HUES48 (cell line): ENCODE measurements around the gene HNMT.

Experiments
- H3K27ac ChIP-seq: one replicate; pipeline ENCODE4 v1.7.0; 2013; ENCODE audit warnings: low read depth, low read length, inconsistent platforms
- H3K27me3 ChIP-seq: 2 replicates; pipeline ENCODE4 v1.6.1; 2013; ENCODE audit warnings: mild to moderate bottlenecking, low read length; ENCODE audit not compliant: control insufficient read depth, insufficient read depth
- H3K36me3 ChIP-seq: 2 replicates; pipeline ENCODE4 v1.6.1; 2013; ENCODE audit warnings: low read length; ENCODE audit not compliant: control insufficient read depth, insufficient read depth
- H3K4me1 ChIP-seq: 2 replicates; pipeline ENCODE4 v1.6.1; 2013; ENCODE audit warnings: mild to moderate bottlenecking, low read length; ENCODE audit not compliant: control insufficient read depth, insufficient read depth
- H3K4me3 ChIP-seq: 2 replicates; pipeline ENCODE4 v1.5.1; 2013; ENCODE audit warnings: mild to moderate bottlenecking, low read depth, low read length
- H3K9ac ChIP-seq: 2 replicates; pipeline ENCODE4 v1.6.1; 2013; ENCODE audit warnings: mild to moderate bottlenecking, low read depth, low read length, moderate library complexity
- H3K9me3 ChIP-seq: 2 replicates; pipeline ENCODE4 v1.6.1; 2013; ENCODE audit warnings: low read length; ENCODE audit not compliant: control insufficient read depth, insufficient read depth

The HNMT gene

GRCh38 chr2:138058427-138058826, 94.2 kb downstream of the HNMT start:
- H3K27me3 ChIP-seq: no peaks in the 10 kb centered on the region
- H3K4me3 ChIP-seq: no peak overlapping the region
- H3K9ac ChIP-seq: no peak overlapping the region
- no peaks in the 10 kb centered on the region for H3K4me1 ChIP-seq
- no peaks in the 10 kb centered on the region for H3K36me3 ChIP-seq
- no peak overlapping the region for H3K27ac ChIP-seq
- no peaks in the 10 kb centered on the region for H3K9me3 ChIP-seq

DNA sequence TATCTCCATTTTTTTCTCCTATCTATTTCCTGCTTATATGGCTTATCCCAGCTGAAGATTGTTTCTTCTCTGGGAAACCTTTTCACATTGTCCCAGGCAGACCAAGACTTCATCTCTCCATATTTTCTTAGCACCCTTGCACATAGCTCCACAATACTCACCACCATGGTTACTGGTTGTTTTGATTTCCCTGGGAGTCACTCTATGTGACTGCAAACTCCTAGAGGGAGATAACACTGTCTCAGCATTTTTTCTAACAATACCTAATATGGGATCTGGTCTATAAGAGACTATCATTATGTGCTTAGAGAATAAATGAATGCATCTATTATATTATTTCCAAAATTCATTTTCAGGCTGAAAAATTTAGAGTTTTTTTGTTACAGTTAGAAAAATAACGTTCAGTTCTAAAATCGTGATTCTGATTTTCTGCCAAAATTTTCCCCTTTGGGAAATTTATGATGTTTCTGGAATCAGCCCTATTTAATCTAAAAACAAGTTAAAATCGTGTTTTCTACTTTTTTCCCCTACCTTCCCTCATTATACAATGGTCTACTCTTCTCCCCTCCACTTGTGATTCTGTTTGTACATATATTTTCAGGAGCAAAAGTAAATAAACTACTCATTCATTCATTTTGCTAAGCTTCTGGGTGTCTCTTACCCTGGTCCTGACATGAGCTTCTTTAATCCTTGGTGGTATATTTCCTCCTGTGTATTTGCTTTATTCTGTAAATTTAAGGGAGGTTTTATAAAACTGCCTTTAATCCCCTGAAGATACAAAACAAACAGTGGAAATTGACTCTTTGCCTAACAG, 95.4 kb downstream of the HNMT start:
- Histone ChIP-seq H3K27me3 (no peaks in the 10 kb centered on the region; the same call in 1 of the 2 replicates), H3K4me1 (no peaks in the 10 kb centered on the region), H3K9me3 (no peaks in the 10 kb centered on the region), H3K27ac (no peak overlapping the region), H3K4me3 (no peak overlapping the region), H3K9ac (no peak overlapping the region), H3K36me3 (no peaks in the 10 kb centered on the region)

DNA sequence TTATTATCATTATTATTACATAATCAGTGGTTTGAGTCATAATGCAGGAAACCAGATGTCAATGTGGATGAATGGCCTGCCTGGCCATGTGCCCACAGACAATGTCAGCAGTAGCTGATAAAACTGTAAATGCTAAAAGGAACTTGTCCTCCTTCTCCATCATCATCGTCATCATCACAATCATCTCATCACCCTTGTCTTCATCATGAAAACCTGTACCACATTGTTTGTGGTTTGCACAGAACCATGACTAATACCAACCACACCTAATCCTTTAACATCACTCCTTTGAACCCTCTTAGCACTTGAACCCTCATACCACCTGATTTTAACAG, 96.0 kb downstream of the HNMT start:
- Histone ChIP-seq H3K27me3 (peaks cover 1% of the 10 kb centered on the region; the same call in 1 of the 2 replicates), H3K4me3 (no peak overlapping the region), H3K4me1 (no peaks in the 10 kb centered on the region), H3K27ac (no peak overlapping the region), H3K9ac (no peak overlapping the region), H3K36me3 (no peaks in the 10 kb centered on the region), H3K9me3 (no peaks in the 10 kb centered on the region)

- Histone ChIP-seq H3K9me3 (no peaks in the 10 kb centered on the region), H3K27ac (no peak overlapping the region), H3K9ac (no peak overlapping the region), H3K4me3 (no peak overlapping the region), H3K27me3 (peaks cover 10% of the 10 kb centered on the region), H3K36me3 (no peaks in the 10 kb centered on the region), H3K4me1 (no peaks in the 10 kb centered on the region)
Observed at GRCh38 chr2:138061961-138062360, 97.7 kb downstream of the HNMT start.

DNA sequence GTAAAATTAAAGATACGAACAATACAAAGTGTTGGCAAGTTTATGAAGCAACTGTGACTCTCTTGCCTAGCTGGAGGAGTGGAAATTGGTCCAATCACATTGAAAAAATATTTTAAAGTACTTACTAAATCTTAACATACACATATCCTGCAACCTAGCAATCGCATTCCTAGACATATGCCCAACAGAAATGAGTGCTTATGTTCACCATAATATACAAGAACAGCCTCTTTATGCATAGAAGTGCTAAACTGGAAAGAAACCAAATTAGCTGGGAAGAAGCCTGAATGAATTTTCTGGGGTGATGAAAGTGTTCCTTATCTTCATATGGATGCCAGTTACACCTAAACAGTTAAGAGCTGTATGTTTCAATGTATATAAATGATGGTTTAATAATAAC, 98.9 kb downstream of the HNMT start:
- H3K4me3 ChIP-seq: no peak overlapping the region
- H3K27ac ChIP-seq: no peak overlapping the region
- H3K4me1 ChIP-seq: no peaks in the 10 kb centered on the region
- H3K27me3 ChIP-seq: peaks cover 22% of the 10 kb centered on the region
- H3K9ac ChIP-seq: no peak overlapping the region
- H3K9me3 ChIP-seq: no peaks in the 10 kb centered on the region
- H3K36me3 ChIP-seq: no peaks in the 10 kb centered on the region
